OCI-LY3 (cell line): ENCODE data around the gene SNTB2.

Source experiments
- H2AFZ ChIP-seq: fragments of 200-600, 300-600 bp; shearing (Covaris generic); 2 replicates; pipeline ENCODE4 v1.6.0; 2014; ENCODE audit warnings: antibody characterized with exemption, low read depth, low read length
- H3K27ac ChIP-seq: fragments of 200-600, 300-600 bp; sonication (generic); 2 replicates; pipeline ENCODE4 v1.5.1; 2014; ENCODE audit warnings: mild to moderate bottlenecking, low read length, moderate library complexity, mixed read lengths
- H3K27me3 ChIP-seq: fragments of 200-600, 300-600 bp; sonication (generic); 2 replicates; pipeline ENCODE4 v1.6.1; 2014; ENCODE audit warnings: low read depth, low read length, mixed read lengths
- H3K36me3 ChIP-seq: fragments of 200-600, 300-600 bp; sonication (generic); replicated peaks from 2 replicates; pipeline ENCODE3; 2014; ENCODE audit warnings: low read depth, low read length, mixed read lengths
- H3K4me1 ChIP-seq: fragments of 300-600, 200-600 bp; sonication (generic); 2 replicates; pipeline ENCODE4 v1.6.1; 2014; ENCODE audit warnings: low read length, mixed read lengths
- H3K4me2 ChIP-seq: fragments of 200-600, 300-600 bp; sonication (generic); 2 replicates; pipeline ENCODE4 v1.6.1; 2014; ENCODE audit warnings: low read length, mixed read lengths
- H3K4me3 ChIP-seq: fragments of 300-600, 200-600 bp; sonication (generic); 2 replicates; pipeline ENCODE4 v1.5.1; 2014; ENCODE audit warnings: antibody characterized with exemption, mild to moderate bottlenecking, low read length, moderate library complexity
- H3K79me2 ChIP-seq: fragments of 300-600, 200-600 bp; shearing (Covaris generic); 2 replicates; pipeline ENCODE4 v1.6.1; 2014; ENCODE audit warnings: mild to moderate bottlenecking, low read length, mixed read lengths
- H3K9ac ChIP-seq: fragments of 300-600, 200-600 bp; shearing (Covaris generic); 2 replicates; pipeline ENCODE4 v1.6.0; 2014; ENCODE audit warnings: mild to moderate bottlenecking, low read length, moderate library complexity
- H3K9me3 ChIP-seq: fragments of 200-600, 300-600 bp; shearing (Covaris generic); 2 replicates; pipeline ENCODE4 v1.6.1; 2014; ENCODE audit warnings: low read length, mixed read lengths; ENCODE audit not compliant: insufficient read depth
- H4K20me1 ChIP-seq: fragments of 200-600, 300-600 bp; sonication (generic); 2 replicates; pipeline ENCODE4 v1.6.1; 2016; ENCODE audit warnings: low read length, mixed read lengths; ENCODE audit not compliant: insufficient read depth
- CTCF ChIP-seq: fragments of 200-600, 300-600 bp; sonication (generic); IDR thresholded peaks from 2 replicates; pipeline ENCODE4 v1.5.1; 2014; ENCODE audit warnings: antibody characterized with exemption, low read length, low read depth
- EZH2phosphoT487 ChIP-seq: fragments of 200-600 bp; shearing (Covaris generic); IDR thresholded peaks from 2 replicates; pipeline ENCODE4 v1.6.1; 2018; ENCODE audit warnings: antibody characterized with exemption, mixed run types, low read depth

The SNTB2 gene

GRCh38 chr16:69327585-69328310 is 140.8 kb downstream of the SNTB2 start:
- H3K9ac ChIP-seq: no peak overlapping the region
- H3K79me2 ChIP-seq: peaks cover 88% of the 10 kb centered on the region
- H3K36me3 ChIP-seq: peaks cover 59% of the 10 kb centered on the region
- peak overlapping the region; percentile 98; the same call in 1 of the 2 replicates for H3K4me2 ChIP-seq
- H2AFZ ChIP-seq: no peak overlapping the region
- H3K27me3 ChIP-seq: no peaks in the 10 kb centered on the region
- H3K4me1 ChIP-seq: peaks cover 17% of the 10 kb centered on the region
- peaks cover 35% of the 10 kb centered on the region for H4K20me1 ChIP-seq
- no peak overlapping the region for H3K4me3 ChIP-seq
- no peak overlapping the region for H3K27ac ChIP-seq
- H3K9me3 ChIP-seq: no peaks in the 10 kb centered on the region
- TF ChIP-seq EZH2phosphoT487 (no peak), CTCF (no peak)

GRCh38 chr16:69328854-69329316 is 141.9 kb downstream of the SNTB2 start:
- H3K27me3 ChIP-seq: no peaks in the 10 kb centered on the region
- H3K9me3 ChIP-seq: no peaks in the 10 kb centered on the region
- H2AFZ ChIP-seq: no peak overlapping the region
- H3K4me3 ChIP-seq: peak overlapping the region; percentile 87
- H3K9ac ChIP-seq: 0 out of 2 replicates have a peak overlapping the region, but pooled peaks have one; percentile 76
- TF ChIP-seq EZH2phosphoT487: no peak
- no peak for TF ChIP-seq CTCF
- H3K4me2 ChIP-seq: peak overlapping the region; percentile 98
- H3K27ac ChIP-seq: no peak overlapping the region
- H3K4me1 ChIP-seq: peaks cover 17% of the 10 kb centered on the region
- peaks cover 84% of the 10 kb centered on the region for H3K79me2 ChIP-seq
- H4K20me1 ChIP-seq: peaks cover 35% of the 10 kb centered on the region
- H3K36me3 ChIP-seq: peaks cover 58% of the 10 kb centered on the region

GRCh38 chr16:69329369-69330285 is 142.7 kb downstream of the SNTB2 start:
- Histone ChIP-seq H3K4me3 (peak overlapping the region; percentile 87), H3K9me3 (no peaks in the 10 kb centered on the region), H3K9ac (peak overlapping the region; percentile 76), H2AFZ (no peak overlapping the region), H4K20me1 (peaks cover 30% of the 10 kb centered on the region), H3K27ac (peak overlapping the region; percentile 38), H3K79me2 (peaks cover 76% of the 10 kb centered on the region), H3K4me1 (peaks cover 17% of the 10 kb centered on the region), H3K27me3 (no peaks in the 10 kb centered on the region), H3K4me2 (peak overlapping the region; percentile 98), H3K36me3 (peaks cover 58% of the 10 kb centered on the region)
- TF ChIP-seq CTCF (no peak), EZH2phosphoT487 (no peak)
